Measurements from ENCODE around the gene FBXL3. TPM values are rescaled to one million over a fixed set of nuclear protein-coding genes. Genes with fewer than 3 reads are reported as not detected.
"Not testable (repeated sequence)": the region's sequence is repeated elsewhere in the genome, so short reads cannot be mapped to it uniquely, and the experiment has no call there.

Gene FBXL3
- total RNA-seq, 8 experiments from 2014 or later = 18.7 to 53.5 (median 21.8) TPM

DNA sequence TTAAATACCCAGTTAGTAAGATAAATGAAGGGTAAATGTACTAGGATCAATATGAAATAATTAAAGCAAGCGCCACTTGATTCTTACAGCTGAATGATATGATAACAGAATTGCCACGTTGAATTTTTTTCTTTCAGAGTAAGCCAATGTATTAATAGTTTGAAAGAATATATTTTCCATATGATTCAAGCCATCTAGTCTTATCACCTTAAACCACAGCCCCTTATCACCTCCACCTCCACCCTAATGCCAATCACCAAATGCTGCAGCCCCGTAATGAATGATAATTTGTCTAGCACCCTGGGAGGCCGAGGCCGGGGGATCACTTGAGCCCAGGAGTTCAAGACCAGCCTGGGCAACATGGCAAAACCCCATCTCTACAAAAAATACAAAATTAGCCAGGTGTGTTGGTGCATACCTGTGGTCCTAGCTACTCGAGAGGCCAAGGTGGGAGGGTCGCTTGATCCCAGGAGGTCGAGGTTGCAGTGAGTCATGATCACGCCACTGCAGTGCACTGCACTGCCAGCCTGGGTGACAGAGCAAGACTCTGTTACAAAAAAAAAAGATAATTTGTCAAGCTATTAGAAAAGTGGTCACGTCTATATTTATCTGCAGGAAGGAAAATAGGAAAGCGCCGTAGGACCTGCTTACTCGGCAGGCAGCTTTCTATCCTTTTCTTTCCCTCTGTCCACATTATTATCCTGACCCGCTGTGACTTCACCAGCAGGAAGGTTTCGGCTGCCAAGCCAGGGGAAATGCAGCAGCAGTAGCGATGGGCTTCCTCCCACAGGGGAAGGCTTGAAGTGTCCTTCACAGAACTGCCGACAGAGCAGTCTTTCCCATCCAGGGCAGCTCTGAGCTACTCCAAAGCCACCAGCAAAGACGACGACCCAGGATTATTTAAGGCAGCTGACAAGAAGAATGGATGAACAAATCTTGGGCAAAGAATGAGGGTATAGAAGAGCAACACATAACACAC, 54.8 kb downstream of the FBXL3 start:
- no peak overlapping the region for H3K4me3 ChIP-seq
- peaks cover 0 to 7% of the 10 kb centered on the region in 2 donors for H3K4me1 ChIP-seq (replicated peaks in 1 of 2)
- 57 to 100% (median 75%) methylated on average over 1 to 12 of the region's 19 CpGs for WGBS, 10 experiments
- H3K27ac ChIP-seq = no peak overlapping the region
- in situ Hi-C loops (cut with MboI; ENCODE audit: low pct_unique_long_range_greater_than_20kb in 2 of 9, low sequenced_read_pairs in 9 of 9, unreplicated experiment in 9 of 9) = no loop called here
- peak in 5 of 8 experiments; percentile 61 to 91 (median 63) for ATAC-seq (replicated peaks in 6 of 8)

DNA sequence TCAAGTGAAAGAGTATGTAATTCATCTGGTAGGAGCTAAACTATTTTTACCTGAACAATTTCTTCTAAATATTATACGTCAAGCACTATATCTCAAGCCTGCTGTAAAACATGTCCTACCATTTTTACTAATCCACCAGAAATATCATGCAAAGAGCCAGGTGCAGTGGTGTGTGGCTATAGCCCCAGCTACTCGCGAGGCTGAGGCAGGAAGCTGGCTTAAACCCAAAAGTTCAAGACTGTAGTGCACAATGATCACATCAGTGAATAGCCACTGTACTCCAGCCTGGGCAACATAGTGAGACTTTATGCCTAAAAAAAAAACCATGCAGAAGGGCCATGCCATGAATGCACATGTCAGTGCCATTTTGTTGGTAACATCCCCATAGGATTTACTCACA, 55.7 kb downstream of the FBXL3 start:
- in situ Hi-C loops (cut with MboI; ENCODE audit: low pct_unique_long_range_greater_than_20kb in 2 of 9, low sequenced_read_pairs in 9 of 9, unreplicated experiment in 9 of 9) = no loop called here
- 43 to 100% (median 88%) methylated on average over 1 to 3 of the region's 3 CpGs; no CpG with 5 or more reads in 1 of the 10 experiments for WGBS, 10 experiments
- no peak for ATAC-seq (replicated peaks in 6 of 8)
- Histone ChIP-seq H3K4me1 (replicated peaks in 1 of 2) (peaks cover 0 to 7% of the 10 kb centered on the region in 2 donors), H3K27ac (no peak overlapping the region), H3K4me3 (no peak overlapping the region)

DNA sequence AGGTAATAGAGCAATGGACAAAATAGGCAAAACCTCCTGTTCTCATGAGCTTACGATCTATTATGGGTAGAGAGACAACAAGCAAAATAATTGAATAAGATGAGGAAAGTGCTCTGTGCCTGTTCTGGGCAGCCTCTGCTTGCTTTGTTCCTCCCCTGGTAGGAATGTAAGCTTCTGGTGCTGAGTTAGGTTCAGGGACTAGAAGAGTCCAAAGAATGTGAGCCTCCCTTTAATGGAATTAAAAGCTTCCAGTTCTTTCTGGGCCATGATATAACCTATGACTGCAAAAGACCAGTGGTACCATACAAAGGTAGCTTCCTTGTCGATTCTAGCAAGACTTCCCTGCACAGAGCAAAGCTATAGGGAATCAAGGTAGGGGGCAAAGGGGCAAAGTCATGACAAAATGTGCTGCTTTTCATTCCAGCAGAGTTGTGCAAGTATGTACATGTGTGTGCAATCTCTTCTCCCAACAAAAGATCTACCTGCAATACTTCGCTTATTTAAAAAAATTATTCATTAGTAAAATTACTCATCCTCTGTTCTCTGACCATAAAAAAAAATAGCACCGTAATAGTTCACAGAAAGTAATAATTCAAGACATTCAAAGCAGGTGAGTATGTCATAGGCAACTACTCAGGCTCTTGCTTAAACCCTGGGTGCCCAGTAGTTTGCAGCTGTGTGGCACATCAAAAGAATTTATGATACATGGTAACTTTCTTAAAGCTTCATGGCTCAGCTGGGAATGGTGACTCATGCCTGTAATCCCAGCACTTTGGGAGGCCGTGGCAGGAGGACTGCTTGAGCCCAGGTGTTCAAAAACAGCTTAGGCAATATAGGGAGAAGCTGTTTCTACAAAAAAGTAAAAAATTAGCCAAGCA, 57.2 kb downstream of the FBXL3 start:
- Histone ChIP-seq H3K27ac (no peak overlapping the region), H3K4me1 (replicated peaks in 1 of 2) (peaks cover 0 to 7% of the 10 kb centered on the region in 2 donors), H3K4me3 (no peak overlapping the region)
- peak in 1 of 8 experiments; percentile 9 for ATAC-seq (replicated peaks in 6 of 8)
- WGBS, 10 experiments = 43 to 92% (median 82%) methylated on average over 1 to 4 of the region's 5 CpGs
- in situ Hi-C loops (cut with MboI; ENCODE audit: low pct_unique_long_range_greater_than_20kb in 2 of 9, low sequenced_read_pairs in 9 of 9, unreplicated experiment in 9 of 9) = no loop called here

GRCh38 chr13:76968041-76968440, 58.9 kb downstream of the FBXL3 start:
- Histone ChIP-seq H3K27ac (no peak overlapping the region), H3K4me3 (no peak overlapping the region), H3K4me1 (replicated peaks in 1 of 2) (peaks cover 0 to 7% of the 10 kb centered on the region in 2 donors)
- 81 to 100% (median 92%) methylated on average over 2 to 4 of the region's 6 CpGs; no CpG with 5 or more reads in 7 of the 10 experiments for WGBS, 10 experiments
- in situ Hi-C loops (cut with MboI; ENCODE audit: low pct_unique_long_range_greater_than_20kb in 2 of 9, low sequenced_read_pairs in 9 of 9, unreplicated experiment in 9 of 9) = no loop called here
- ATAC-seq (replicated peaks in 6 of 8) = no peak

- peaks cover 0 to 2% of the 10 kb centered on the region in 2 donors for H3K4me1 ChIP-seq (replicated peaks in 1 of 2)
- H3K27ac ChIP-seq = no peak overlapping the region
- in situ Hi-C loops (cut with MboI; ENCODE audit: low pct_unique_long_range_greater_than_20kb in 2 of 9, low sequenced_read_pairs in 9 of 9, unreplicated experiment in 9 of 9) = no loop called here
- no peak overlapping the region for H3K4me3 ChIP-seq
- WGBS, 10 experiments = 80 to 97% (median 85%) methylated on average over 3 to 6 of the region's 6 CpGs; no CpG with 5 or more reads in 2 of the 10 experiments
- ATAC-seq (replicated peaks in 6 of 8) = no peak
Observed at GRCh38 chr13:76967031-76967430, 59.9 kb downstream of the FBXL3 start.

- H3K27ac ChIP-seq = no peak overlapping the region
- WGBS, 10 experiments = 9 to 100% (median 67%) methylated on average over 1 to 5 of the region's 6 CpGs
- H3K4me3 ChIP-seq = no peak overlapping the region
- in situ Hi-C loops (cut with MboI; ENCODE audit: low pct_unique_long_range_greater_than_20kb in 2 of 9, low sequenced_read_pairs in 9 of 9, unreplicated experiment in 9 of 9) = no loop called here
- no peaks in the 10 kb centered on the region for H3K4me1 ChIP-seq (replicated peaks in 1 of 2)
- peak in 6 of 8 experiments; percentile 17 to 99 (median 68) for ATAC-seq (replicated peaks in 6 of 8)
Observed at GRCh38 chr13:76965759-76966421, 61.1 kb downstream of the FBXL3 start.

GRCh38 chr13:76959734-76960133, 67.2 kb downstream of the FBXL3 start:
- H3K4me1 ChIP-seq (replicated peaks in 1 of 2); H3K4me3 ChIP-seq; in situ Hi-C loops (cut with MboI; ENCODE audit: low pct_unique_long_range_greater_than_20kb in 2 of 9, low sequenced_read_pairs in 9 of 9, unreplicated experiment in 9 of 9); ATAC-seq (replicated peaks in 6 of 8); H3K27ac ChIP-seq: not testable (repeated sequence)

DNA sequence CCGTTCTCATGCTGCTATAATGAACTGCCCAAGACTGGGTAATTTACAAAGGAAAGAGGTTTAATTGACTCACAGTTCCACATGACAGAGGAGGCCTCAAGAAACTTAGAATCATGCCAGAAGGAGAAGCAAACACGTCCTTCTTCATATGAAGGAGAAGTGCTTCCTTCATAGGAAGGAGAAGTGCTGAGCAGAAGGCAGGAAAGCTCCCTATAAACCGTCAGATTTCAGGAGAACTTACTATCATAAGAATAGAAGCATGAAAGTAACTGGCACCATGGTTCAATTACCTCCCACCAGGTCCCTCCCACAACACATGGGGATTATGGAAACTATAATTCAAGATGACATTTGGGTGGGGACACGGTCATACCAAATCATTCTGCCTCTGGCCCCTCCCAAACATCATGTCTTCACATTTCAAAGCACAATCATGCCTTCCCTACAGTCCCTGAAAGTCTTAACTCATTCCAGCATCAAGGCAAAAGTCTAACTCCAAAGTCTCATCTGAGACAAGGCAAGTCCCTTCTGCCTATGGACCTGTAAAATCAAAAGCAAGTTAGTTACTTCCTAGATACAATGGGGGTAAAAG, 68.0 kb downstream of the FBXL3 start:
- no peaks in the 10 kb centered on the region for H3K4me1 ChIP-seq (replicated peaks in 1 of 2)
- 10 to 82% (median 54%) methylated on average over 2 to 4 of the region's 4 CpGs for WGBS, 10 experiments
- H3K27ac ChIP-seq = no peak overlapping the region
- peak in 1 of 8 experiments; percentile 71 for ATAC-seq (replicated peaks in 6 of 8)
- no peak overlapping the region for H3K4me3 ChIP-seq
- in situ Hi-C loops (cut with MboI; ENCODE audit: low pct_unique_long_range_greater_than_20kb in 2 of 9, low sequenced_read_pairs in 9 of 9, unreplicated experiment in 9 of 9) = no loop called here

- WGBS, 10 experiments = 40 to 90% (median 76%) methylated on average over 1 to 5 of the region's 5 CpGs; no CpG with 5 or more reads in 1 of the 10 experiments
- in situ Hi-C loops (cut with MboI; ENCODE audit: low pct_unique_long_range_greater_than_20kb in 2 of 9, low sequenced_read_pairs in 9 of 9, unreplicated experiment in 9 of 9) = no loop called here
Observed at GRCh38 chr13:76955661-76956060, 71.3 kb downstream of the FBXL3 start.

More at GRCh38 chr13:76955661-76956060, 71.3 kb downstream of the FBXL3 start:
- Histone ChIP-seq H3K4me3 (no peak overlapping the region), H3K27ac (no peak overlapping the region), H3K4me1 (replicated peaks in 1 of 2) (no peaks in the 10 kb centered on the region)
- ATAC-seq (replicated peaks in 6 of 8) = no peak

Other genes with a start within 250 kb of the FBXL3 start
- gene KCTD12, start 140.8 kb downstream of the FBXL3 start, total RNA-seq = 10 to 100 TPM in 5 of 8 experiments, 1 to 10 TPM in 3; 3.8 to 42.7 (median 12.8) TPM
- gene ACOD1, start 78.6 kb downstream of the FBXL3 start, total RNA-seq = under 1 TPM in 1 of 8 experiments, not detected in 7; 0.14 TPM
- 10 to 100 TPM; 18.8 to 56.5 (median 30.5) TPM for gene CLN5, start 35.1 kb downstream of the FBXL3 start, total RNA-seq